ENCODE measurements around the gene CKMT2. TPM values are rescaled to one million over a fixed set of nuclear protein-coding genes. Genes with fewer than 3 reads are reported as not detected.

CKMT2 gene
- total and polyA plus RNA-seq, 7 donors, result 0.96 to 11.1 (median 4.6) TPM

- no peaks in the 10 kb centered on the region for H3K36me3 ChIP-seq
- H3K4me1 ChIP-seq, result no peaks in the 10 kb centered on the region
- TF ChIP-seq EP300 (IDR thresholded peaks at IDR 0.05) (no peak), POLR2AphosphoS5 (IDR thresholded peaks at IDR 0.05) (no peak), CTCF (IDR thresholded peaks at IDR 0.05) (no peak), POLR2A (IDR thresholded peaks at IDR 0.05) (no peak)
- no peak for DNase-seq
- no peaks in the 10 kb centered on the region for H3K27me3 ChIP-seq
- intact Hi-C loops (cut with DNase I), result no loop called here
- 94 to 97% methylated on average over 8 of the region's 8 CpGs for WGBS, 2 donors
- H3K27ac ChIP-seq, result no peak overlapping the region
- H3K4me3 ChIP-seq, result no peak overlapping the region
- no peaks in the 10 kb centered on the region for H3K9me3 ChIP-seq
These were observed 7.7 kb upstream of the CKMT2 start for GRCh38 chr5:81225463-81225862.

- Histone ChIP-seq H3K4me1 (no peaks in the 10 kb centered on the region), H3K27me3 (no peaks in the 10 kb centered on the region), H3K9me3 (no peaks in the 10 kb centered on the region), H3K36me3 (no peaks in the 10 kb centered on the region), H3K27ac (no peak overlapping the region), H3K4me3 (no peak overlapping the region)
- no peak for TF ChIP-seq CTCF (IDR thresholded peaks at IDR 0.05)
- no peak for TF ChIP-seq POLR2AphosphoS5 (IDR thresholded peaks at IDR 0.05)
- TF ChIP-seq EP300 (IDR thresholded peaks at IDR 0.05), result no peak
- no peak for TF ChIP-seq POLR2A (IDR thresholded peaks at IDR 0.05)
- no peak for DNase-seq
- intact Hi-C loops (cut with DNase I), result no loop called here
- 88 to 93% methylated on average over 2 of the region's 2 CpGs for WGBS, 2 donors
These were observed 6.8 kb upstream of the CKMT2 start for GRCh38 chr5:81226286-81226685.

GRCh38 chr5:81226949-81227348, 6.2 kb upstream of the CKMT2 start:
- TF ChIP-seq CTCF (IDR thresholded peaks at IDR 0.05), result no peak
- no peak for TF ChIP-seq POLR2AphosphoS5 (IDR thresholded peaks at IDR 0.05)
- no peak for TF ChIP-seq POLR2A (IDR thresholded peaks at IDR 0.05)
- no peak for TF ChIP-seq EP300 (IDR thresholded peaks at IDR 0.05)
- Histone ChIP-seq H3K27ac (no peak overlapping the region), H3K4me1 (no peaks in the 10 kb centered on the region), H3K4me3 (no peak overlapping the region), H3K36me3 (no peaks in the 10 kb centered on the region), H3K9me3 (no peaks in the 10 kb centered on the region), H3K27me3 (no peaks in the 10 kb centered on the region)
- 81 to 86% methylated on average over 1 of the region's 1 CpG for WGBS, 2 donors
- DNase-seq, result no peak
- intact Hi-C loops (cut with DNase I), result no loop called here

- peaks cover 0 to 11% (median 10%) of the 10 kb centered on the region in 4 donors for H3K4me1 ChIP-seq
- H3K27me3 ChIP-seq, result no peaks in the 10 kb centered on the region
- no peak overlapping the region for H3K4me3 ChIP-seq
- no peaks in the 10 kb centered on the region for H3K36me3 ChIP-seq
- WGBS, 2 donors, result 62 to 75% methylated on average over 4 of the region's 4 CpGs
- no peak overlapping the region for H3K27ac ChIP-seq
- intact Hi-C loops (cut with DNase I), result no loop called here
- no peaks in the 10 kb centered on the region for H3K9me3 ChIP-seq
- no peak for DNase-seq
- TF ChIP-seq CTCF (IDR thresholded peaks at IDR 0.05) (no peak), POLR2A (IDR thresholded peaks at IDR 0.05) (no peak), EP300 (IDR thresholded peaks at IDR 0.05) (no peak), POLR2AphosphoS5 (IDR thresholded peaks at IDR 0.05) (no peak)
These were observed 5.0 kb upstream of the CKMT2 start for GRCh38 chr5:81228084-81228483.

GRCh38 chr5:81230416-81230815, 2.7 kb upstream of the CKMT2 start:
- no peak for TF ChIP-seq POLR2A (IDR thresholded peaks at IDR 0.05)
- TF ChIP-seq CTCF (IDR thresholded peaks at IDR 0.05), result no peak
- no peak for TF ChIP-seq POLR2AphosphoS5 (IDR thresholded peaks at IDR 0.05)
- TF ChIP-seq EP300 (IDR thresholded peaks at IDR 0.05), result no peak
- WGBS, 2 donors, result 68 to 83% methylated on average over 8 of the region's 8 CpGs
- intact Hi-C loops (cut with DNase I), result no loop called here

More at GRCh38 chr5:81230416-81230815, 2.7 kb upstream of the CKMT2 start:
- H3K4me1 ChIP-seq, result peaks cover 0 to 24% (median 16%) of the 10 kb centered on the region in 4 donors
- DNase-seq, result no peak
- H3K27ac ChIP-seq, result no peak overlapping the region
- no peaks in the 10 kb centered on the region for H3K27me3 ChIP-seq
- no peaks in the 10 kb centered on the region for H3K36me3 ChIP-seq
- no peak overlapping the region for H3K4me3 ChIP-seq
- no peaks in the 10 kb centered on the region for H3K9me3 ChIP-seq
